ENCODE data around the gene TFE3.

DNA sequence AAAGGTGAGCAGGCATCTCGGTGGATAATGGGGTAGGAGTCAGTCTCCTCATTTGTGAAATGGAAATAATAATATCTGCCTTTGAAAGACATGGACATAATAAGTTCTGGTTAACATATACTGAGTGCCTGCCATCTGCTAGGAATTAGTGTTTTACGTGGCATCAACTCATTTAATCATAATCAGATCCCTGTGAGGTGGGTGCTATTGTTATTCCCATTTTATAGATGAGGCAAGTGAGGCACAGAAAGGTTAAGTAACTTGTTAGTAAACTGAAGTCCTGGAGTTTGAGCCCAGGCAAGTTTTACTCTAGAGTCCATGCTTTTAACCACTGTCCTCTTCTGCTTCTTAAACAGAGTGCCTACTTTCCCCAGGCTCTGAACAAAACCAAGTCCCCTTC is 23.1 kb upstream of the TFE3 start:
- TF ChIP-seq, protein P1, sequence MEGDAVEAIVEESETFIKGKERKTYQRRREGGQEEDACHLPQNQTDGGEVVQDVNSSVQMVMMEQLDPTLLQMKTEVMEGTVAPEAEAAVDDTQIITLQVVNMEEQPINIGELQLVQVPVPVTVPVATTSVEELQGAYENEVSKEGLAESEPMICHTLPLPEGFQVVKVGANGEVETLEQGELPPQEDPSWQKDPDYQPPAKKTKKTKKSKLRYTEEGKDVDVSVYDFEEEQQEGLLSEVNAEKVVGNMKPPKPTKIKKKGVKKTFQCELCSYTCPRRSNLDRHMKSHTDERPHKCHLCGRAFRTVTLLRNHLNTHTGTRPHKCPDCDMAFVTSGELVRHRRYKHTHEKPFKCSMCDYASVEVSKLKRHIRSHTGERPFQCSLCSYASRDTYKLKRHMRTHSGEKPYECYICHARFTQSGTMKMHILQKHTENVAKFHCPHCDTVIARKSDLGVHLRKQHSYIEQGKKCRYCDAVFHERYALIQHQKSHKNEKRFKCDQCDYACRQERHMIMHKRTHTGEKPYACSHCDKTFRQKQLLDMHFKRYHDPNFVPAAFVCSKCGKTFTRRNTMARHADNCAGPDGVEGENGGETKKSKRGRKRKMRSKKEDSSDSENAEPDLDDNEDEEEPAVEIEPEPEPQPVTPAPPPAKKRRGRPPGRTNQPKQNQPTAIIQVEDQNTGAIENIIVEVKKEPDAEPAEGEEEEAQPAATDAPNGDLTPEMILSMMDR (conservative IDR thresholded peaks at IDR 0.05; ENCODE audit: low read depth, low read length), result no peak
- TF ChIP-seq EZH2 (IDR thresholded peaks at IDR 0.05; ENCODE audit: borderline replicate concordance, low read depth, low read length, poor library complexity, severe bottlenecking), result no peak
